ENCODE data around the gene TIGD3. TPM values are rescaled to one million over a fixed set of nuclear protein-coding genes. Genes with fewer than 3 reads are reported as not detected.

TIGD3 gene
- total and polyA plus RNA-seq, 10 of the 15 experiments (the other 5 are each of a cell fraction or from before 2014, with no cell fraction given), result 0.13 to 1.4 (median 0.57) TPM

DNA sequence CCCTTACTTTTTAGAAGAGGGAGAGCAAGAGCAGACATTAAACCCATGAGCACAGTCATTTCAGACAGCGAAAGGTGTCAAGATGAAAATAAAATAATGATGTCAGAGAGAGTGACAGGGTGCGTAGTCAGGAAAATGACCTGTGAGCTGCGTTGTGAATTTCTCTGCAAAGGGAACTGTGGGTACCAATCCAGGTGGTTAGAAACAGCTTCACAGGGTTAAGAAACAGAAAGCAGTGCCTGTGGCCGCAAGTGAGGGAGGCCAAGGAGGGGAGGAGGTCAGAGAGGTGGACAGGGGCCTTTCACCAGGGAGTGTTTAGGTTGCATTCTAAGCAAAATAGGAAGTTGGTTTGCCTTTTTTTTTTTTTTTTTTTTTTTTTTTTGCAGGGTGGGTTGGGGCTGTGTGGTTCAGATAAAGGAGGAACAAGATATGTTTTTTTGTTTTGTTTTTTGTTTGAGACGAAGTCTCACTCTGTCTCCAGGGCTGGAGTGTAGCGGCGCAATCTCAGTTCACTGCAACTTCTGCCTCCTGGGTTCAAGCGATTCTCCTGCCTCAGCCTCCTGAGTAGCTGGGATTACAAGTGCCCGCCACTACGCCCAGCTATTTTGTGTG, 7.9 kb downstream of the TIGD3 start:
- ChIA-PET RAD21 (ENCODE audit: unreplicated experiment) (interaction anchor here (0.6 to 1.8 kb wide), 14 partner anchors 16 to 157 kb away, joined by 3 to 8 read pairs (median 4); no protein-coding TSS in a partner anchor), CTCF (interaction anchor here (0.5 to 2.4 kb wide), 15 partner anchors 10 to 226 kb away, joined by 3 to 14 read pairs (median 5); partner anchors contain the start of genes CDC42EP2, FRMD8 and ZNRD2), POLR2A (interaction anchor here (0.6 to 1.4 kb wide), 5 partner anchors 9 to 202 kb away, joined by 3 to 5 read pairs (median 4); partner anchors contain the start of genes DPF2, FRMD8 and POLA2), SMC1A (ENCODE audit: uncharacterized antibody, unreplicated experiment) (interaction anchor here (0.7 to 1.8 kb wide), 10 partner anchors 12 to 149 kb away, joined by 3 to 7 read pairs (median 4); no protein-coding TSS in a partner anchor)
- WGBS (ENCODE audit: insufficient coverage, insufficient replicate concordance, low lambda C conversion rate, missing lambda C conversion rate), result 7% methylated on average over 10 of the region's 10 CpGs
- peaks cover 0 to 1% of the 10 kb centered on the region in 2 experiments; a peak in 1 of 4 replicates for H3K27me3 ChIP-seq (replicated peaks in 1 of 2; ENCODE audit: control insufficient read depth in 2 of 2, insufficient read depth in 2 of 2, low read length in 1 of 2)
- FAIRE-seq, result no peak
- peak; percentile 97 for ATAC-seq
- no peaks in the 10 kb centered on the region for H3K36me3 ChIP-seq (ENCODE audit: control insufficient read depth in 2 of 2, insufficient read depth in 2 of 2, low read length in 1 of 2)
- peak overlapping the region; percentile 29; the same call in 1 of the 2 replicates for H3K27ac ChIP-seq (ENCODE audit: control insufficient read depth, insufficient read depth)
- BruUV-seq (replicated peaks), result no TSS peak
- intact Hi-C loops (cut with micrococcal nuclease; ENCODE audit: unreplicated experiment), result no loop called here
- peak; percentile 67 for DNase-seq (ENCODE audit: low read depth, low spot score)
- H2AFZ ChIP-seq (ENCODE audit: control insufficient read depth, low read depth, low read length), result peak overlapping the region; percentile 80
- in situ Hi-C loops (cut with MboI), result no loop called here
- peak overlapping the region; percentile 60; the same call in 1 of the 2 replicates for H3K4me3 ChIP-seq
- peak overlapping the region; percentile 69 for H3K4me2 ChIP-seq (ENCODE audit: control insufficient read depth, insufficient read depth)
- H3K79me2 ChIP-seq (ENCODE audit: control insufficient read depth, insufficient read depth, low read length), result no peaks in the 10 kb centered on the region
- H4K20me1 ChIP-seq (ENCODE audit: control insufficient read depth, insufficient read depth), result no peaks in the 10 kb centered on the region
- H3K4me1 ChIP-seq (ENCODE audit: control insufficient read depth, insufficient read depth, low read length), result peaks cover 14% of the 10 kb centered on the region
- H3K9ac ChIP-seq (ENCODE audit: control insufficient read depth, insufficient read depth, low read length), result peak overlapping the region; percentile 53
- H3K9me3 ChIP-seq (replicated peaks; ENCODE audit: control insufficient read depth, insufficient read depth, low read length), result no peaks in the 10 kb centered on the region
- peak; percentile 95 for TF ChIP-seq ATF7 (IDR thresholded peaks at IDR 0.05; ENCODE audit: low read depth)
- TF ChIP-seq HSF1 (IDR thresholded peaks at IDR 0.05; ENCODE audit: low read depth, low read length), result no peak
- peak; percentile 76 for TF ChIP-seq DPF2 (IDR thresholded peaks at IDR 0.05)
- no peak for TF ChIP-seq SMARCA5 (IDR thresholded peaks at IDR 0.05)
- TF ChIP-seq ZZZ3 (IDR thresholded peaks at IDR 0.05; ENCODE audit: control insufficient read depth, insufficient read length, low read depth), result no peak
- TF ChIP-seq ZNF687 (IDR thresholded peaks at IDR 0.05), result no peak; the same call in 1 of the 2 replicates
- no peak for TF ChIP-seq NFYB (IDR thresholded peaks at IDR 0.05; ENCODE audit: insufficient read depth, low read depth, low read length)
- no peak for TF ChIP-seq ZNF274 (IDR thresholded peaks at IDR 0.05; ENCODE audit: insufficient read depth, insufficient read length)
- TF ChIP-seq MTA3 (IDR thresholded peaks at IDR 0.05; ENCODE audit: borderline replicate concordance, low read length), result no peak
- TF ChIP-seq POLR2A (IDR thresholded peaks at IDR 0.05; ENCODE audit: low read depth, low read length), result no peak
- TF ChIP-seq YY1 (IDR thresholded peaks at IDR 0.05; ENCODE audit: low read depth, low read length), result 0 out of 2 replicates have a peak, but pooled peaks have one; percentile 32
- no peak for TF ChIP-seq KLF5 (IDR thresholded peaks at IDR 0.05; ENCODE audit: partially characterized antibody)
- TF ChIP-seq BHLHE40 (IDR thresholded peaks at IDR 0.05; ENCODE audit: borderline replicate concordance in 1 of 2, low read depth in 2 of 2, low read length in 1 of 2), result peak in 1 of 2 experiments; percentile 48; a peak in 2 of 4 replicates
- TF ChIP-seq WRNIP1 (IDR thresholded peaks at IDR 0.05; ENCODE audit: borderline replicate concordance, low read depth, low read length), result no peak
- peak; percentile 43; the same call in 1 of the 2 replicates for TF ChIP-seq NFIC (IDR thresholded peaks at IDR 0.05; ENCODE audit: low read depth, low read length)
- peak; percentile 13 for TF ChIP-seq SP1 (IDR thresholded peaks at IDR 0.05; ENCODE audit: low read depth, low read length)
- TF ChIP-seq, protein P1, sequence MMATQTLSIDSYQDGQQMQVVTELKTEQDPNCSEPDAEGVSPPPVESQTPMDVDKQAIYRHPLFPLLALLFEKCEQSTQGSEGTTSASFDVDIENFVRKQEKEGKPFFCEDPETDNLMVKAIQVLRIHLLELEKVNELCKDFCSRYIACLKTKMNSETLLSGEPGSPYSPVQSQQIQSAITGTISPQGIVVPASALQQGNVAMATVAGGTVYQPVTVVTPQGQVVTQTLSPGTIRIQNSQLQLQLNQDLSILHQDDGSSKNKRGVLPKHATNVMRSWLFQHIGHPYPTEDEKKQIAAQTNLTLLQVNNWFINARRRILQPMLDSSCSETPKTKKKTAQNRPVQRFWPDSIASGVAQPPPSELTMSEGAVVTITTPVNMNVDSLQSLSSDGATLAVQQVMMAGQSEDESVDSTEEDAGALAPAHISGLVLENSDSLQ (IDR thresholded peaks at IDR 0.05), result peak; percentile 94
